WTC11 (cell line): ENCODE measurements around the gene TMEM30B.

Experiments
- NFE2L1 ChIP-seq: sonication (generic); formaldehyde crosslinking; IDR thresholded peaks from 2 replicates; pipeline ENCODE4 v1.8.1; 2023; ENCODE audit warnings: missing genetic modification reagents
- TF ChIP-seq, protein P1 (sequence below): sonication (generic); formaldehyde crosslinking; IDR thresholded peaks from 2 replicates; pipeline ENCODE4 v1.8.1; 2022; ENCODE audit warnings: mild to moderate bottlenecking, moderate library complexity, missing genetic modification reagents
- TF ChIP-seq, protein P2 (sequence below): fragments of 250-450 bp; sonication (Bioruptor Pico); IDR thresholded peaks from 2 replicates; pipeline ENCODE4 v2.1.2; 2022; ENCODE audit warnings: mild to moderate bottlenecking, moderate library complexity
- TF ChIP-seq, protein P3 (sequence below): fragments of 200-600 bp; IDR thresholded peaks from 2 replicates; pipeline ENCODE4 v1.8.0; 2022; ENCODE audit warnings: antibody characterized with exemption

DNA sequence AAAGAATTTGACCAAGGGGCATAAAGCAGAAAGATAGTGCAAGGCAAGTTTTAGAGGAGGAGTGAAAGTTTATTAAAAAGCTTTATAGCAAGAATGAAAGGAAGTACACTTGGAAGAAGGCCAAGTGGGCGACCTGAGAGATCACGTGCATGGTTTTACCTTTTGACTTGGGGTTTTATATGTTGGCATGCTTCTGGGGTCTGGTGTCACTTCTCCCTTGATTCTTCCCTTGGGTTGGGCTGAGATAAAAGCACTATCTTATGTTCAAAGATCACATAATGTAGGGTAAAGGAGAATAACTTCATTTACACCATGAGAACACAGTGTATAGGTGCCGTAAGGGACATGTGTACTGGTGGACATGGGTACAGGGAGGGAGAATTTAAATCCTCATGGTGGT lies 17.7 kb upstream of the TMEM30B start:
- TF ChIP-seq, protein P1, sequence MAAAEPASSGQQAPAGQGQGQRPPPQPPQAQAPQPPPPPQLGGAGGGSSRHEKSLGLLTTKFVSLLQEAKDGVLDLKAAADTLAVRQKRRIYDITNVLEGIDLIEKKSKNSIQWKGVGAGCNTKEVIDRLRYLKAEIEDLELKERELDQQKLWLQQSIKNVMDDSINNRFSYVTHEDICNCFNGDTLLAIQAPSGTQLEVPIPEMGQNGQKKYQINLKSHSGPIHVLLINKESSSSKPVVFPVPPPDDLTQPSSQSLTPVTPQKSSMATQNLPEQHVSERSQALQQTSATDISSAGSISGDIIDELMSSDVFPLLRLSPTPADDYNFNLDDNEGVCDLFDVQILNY (CRISPR knock-in tag), result no peak
- no peak for TF ChIP-seq NFE2L1 (CRISPR knock-in tag)
- TF ChIP-seq, protein P2, sequence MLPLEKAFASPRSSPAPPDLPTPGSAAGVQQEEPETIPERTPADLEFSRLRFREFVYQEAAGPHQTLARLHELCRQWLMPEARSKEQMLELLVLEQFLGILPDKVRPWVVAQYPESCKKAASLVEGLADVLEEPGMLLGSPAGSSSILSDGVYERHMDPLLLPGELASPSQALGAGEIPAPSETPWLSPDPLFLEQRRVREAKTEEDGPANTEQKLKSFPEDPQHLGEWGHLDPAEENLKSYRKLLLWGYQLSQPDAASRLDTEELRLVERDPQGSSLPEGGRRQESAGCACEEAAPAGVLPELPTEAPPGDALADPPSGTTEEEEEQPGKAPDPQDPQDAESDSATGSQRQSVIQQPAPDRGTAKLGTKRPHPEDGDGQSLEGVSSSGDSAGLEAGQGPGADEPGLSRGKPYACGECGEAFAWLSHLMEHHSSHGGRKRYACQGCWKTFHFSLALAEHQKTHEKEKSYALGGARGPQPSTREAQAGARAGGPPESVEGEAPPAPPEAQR (CRISPR knock-in tag), result no peak
- TF ChIP-seq, protein P3, sequence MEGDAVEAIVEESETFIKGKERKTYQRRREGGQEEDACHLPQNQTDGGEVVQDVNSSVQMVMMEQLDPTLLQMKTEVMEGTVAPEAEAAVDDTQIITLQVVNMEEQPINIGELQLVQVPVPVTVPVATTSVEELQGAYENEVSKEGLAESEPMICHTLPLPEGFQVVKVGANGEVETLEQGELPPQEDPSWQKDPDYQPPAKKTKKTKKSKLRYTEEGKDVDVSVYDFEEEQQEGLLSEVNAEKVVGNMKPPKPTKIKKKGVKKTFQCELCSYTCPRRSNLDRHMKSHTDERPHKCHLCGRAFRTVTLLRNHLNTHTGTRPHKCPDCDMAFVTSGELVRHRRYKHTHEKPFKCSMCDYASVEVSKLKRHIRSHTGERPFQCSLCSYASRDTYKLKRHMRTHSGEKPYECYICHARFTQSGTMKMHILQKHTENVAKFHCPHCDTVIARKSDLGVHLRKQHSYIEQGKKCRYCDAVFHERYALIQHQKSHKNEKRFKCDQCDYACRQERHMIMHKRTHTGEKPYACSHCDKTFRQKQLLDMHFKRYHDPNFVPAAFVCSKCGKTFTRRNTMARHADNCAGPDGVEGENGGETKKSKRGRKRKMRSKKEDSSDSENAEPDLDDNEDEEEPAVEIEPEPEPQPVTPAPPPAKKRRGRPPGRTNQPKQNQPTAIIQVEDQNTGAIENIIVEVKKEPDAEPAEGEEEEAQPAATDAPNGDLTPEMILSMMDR, result no peak
